H1 (cell line): ENCODE measurements around the gene FAM50A. TPM values are rescaled to one million over a fixed set of nuclear protein-coding genes. Genes with fewer than 3 reads are reported as not detected.
A peak's percentile ranks its signal among the peaks of the same experiment; 100 is the strongest.

Experiments used
- CHD7 ChIP-seq: fragments of 300-600 bp; sonication (generic); IDR thresholded peaks from 2 replicates; pipeline ENCODE4 v1.7.1; 2012; ENCODE audit warnings: low read length, moderate library complexity, mild to moderate bottlenecking, inconsistent platforms; ENCODE audit not compliant: insufficient replicate concordance
- polyA plus RNA-seq, 7 experiments: library from polyadenylated mRNA; depleted of rRNA in 3 of 7; stranded (reverse) in 5 of 7; unstranded in 2 of 7; fragments of >200 nt in 5 of 7; fragments of 200-250 nt in 2 of 7; gene quantifications; 1 replicate in 5 of 7; 2 replicates in 1 of 7; 4 replicates in 1 of 7; pipeline versions ENCODE4 v1.2.1 to v1.2.3, GENCODE V29; 2011 to 2013; ENCODE audit warnings: missing spikeins in 2 of 7, mixed read lengths in 2 of 7
- total RNA-seq: library from RNA; stranded (reverse); fragmentation: NEBNext Ultra II Directional; extraction: Animal tissue kit (Norgen Biotek cat#: 25700); gene quantifications from 2 replicates; pipeline ENCODE4 v1.2.1, GENCODE V29; 2021

FAM50A gene
- total and polyA plus RNA-seq, 2 of the 8 experiments (the other 6 are each of a cell fraction or from before 2014, with no cell fraction given), result 30.7 to 48.7 TPM

- TF ChIP-seq CHD7, result peak; percentile 70
These were observed 42.7 kb upstream of the FAM50A start (continued) for GRCh38 chrX:154401045-154401799.
